Testis (tissue), 3 donors: ENCODE data around the gene RPS6KB1. TPM values are rescaled to one million over a fixed set of nuclear protein-coding genes. Genes with fewer than 3 reads are reported as not detected.
"Not testable (repeated sequence)": the region's sequence is repeated elsewhere in the genome, so short reads cannot be mapped to it uniquely, and the experiment has no call there.

Experiments used
- DNase-seq: peaks from one replicate; pipeline ENCODE4 v3.0.0-alpha.2; 2019
- H3K27ac ChIP-seq, 2 donors: fragments of 200-600 bp; sonication (generic); one replicate each; pipeline ENCODE4 v1.5.1; 2019
- H3K27me3 ChIP-seq: fragments of 200-600 bp; sonication (generic); one replicate; pipeline ENCODE4 v1.5.1; 2019
- H3K36me3 ChIP-seq: fragments of 200-600 bp; sonication (generic); one replicate; pipeline ENCODE4 v1.5.1; 2017; ENCODE audit warnings: low read depth; ENCODE audit errors: missing control alignments
- H3K4me1 ChIP-seq: fragments of 200-600 bp; sonication (generic); one replicate; pipeline ENCODE4 v1.5.1; 2019
- H3K4me3 ChIP-seq, 2 donors: fragments of 200-600 bp; sonication (generic); one replicate each; pipeline ENCODE4 v1.5.1; 2017 to 2019
- H3K9me3 ChIP-seq: fragments of 200-600 bp; sonication (generic); one replicate; pipeline ENCODE4 v1.5.1; 2017
- CTCF ChIP-seq, 3 experiments: fragments of 450-650 bp in 2 of 3; fragments of 200-600 bp in 1 of 3; sonication (generic) in 1 of 3; IDR thresholded peaks; one replicate each; pipeline ENCODE4 v1.5.1; 2016 to 2019; ENCODE audit warnings: antibody characterized with exemption in 3 of 3, mild to moderate bottlenecking in 2 of 3, moderate library complexity in 1 of 3
- POLR2A ChIP-seq: fragments of 450-650 bp; IDR thresholded peaks from one replicate; pipeline ENCODE4 v1.6.1; 2017; ENCODE audit warnings: antibody characterized with exemption, mild to moderate bottlenecking, moderate library complexity
- WGBS, 2 donors: methylation state at CpG; one replicate each; pipeline ENCODE4 v1.1.5; 2018; 5-methylcytosine and 5-hydroxymethylcytosine counted together
- intact Hi-C: fragments of 100-400 bp; cut with DNase I; formaldehyde crosslinking; loops from one replicate; pipeline ENCODE4 v1.15.1; 2023; ENCODE audit warnings: low total_unique reads
- polyA plus RNA-seq: library from polyadenylated mRNA; stranded (reverse); fragments of 350-450 nt; fragmentation: Illumina TruSeq; extraction: RNeasy Lipid Tissue Mini Kit (QIAGEN cat#74804); gene quantifications from one replicate; pipeline ENCODE4 v1.2.3, GENCODE V29; 2014; ENCODE audit warnings: low read depth, low replicate concordance; ENCODE audit not compliant: insufficient read depth
- total RNA-seq, 2 donors: library from RNA; depleted of rRNA; stranded (reverse); fragments of >200 nt; gene quantifications; one replicate each; pipeline ENCODE4 v1.2.3, GENCODE V29; 2016

RPS6KB1 gene
- total and polyA plus RNA-seq, 3 donors from 2014 or later = 13.3 to 46.1 (median 44.5) TPM

- DNase-seq = no peak
- no peaks in the 10 kb centered on the region for H3K4me1 ChIP-seq
- no peak for TF ChIP-seq CTCF (IDR thresholded peaks at IDR 0.05)
- no peak for TF ChIP-seq POLR2A
- no peaks in the 10 kb centered on the region for H3K9me3 ChIP-seq
- H3K27me3 ChIP-seq = no peaks in the 10 kb centered on the region
- H3K4me3 ChIP-seq = no peak overlapping the region
- no peaks in the 10 kb centered on the region for H3K36me3 ChIP-seq
- H3K27ac ChIP-seq = no peak overlapping the region
- WGBS, 2 donors = 89 to 92% methylated on average over 3 of the region's 3 CpGs
- intact Hi-C loops = no loop called here
Observed at GRCh38 chr17:59907467-59907866, 14.5 kb downstream of the RPS6KB1 start.

- Histone ChIP-seq H3K4me1 (no peaks in the 10 kb centered on the region), H3K9me3 (no peaks in the 10 kb centered on the region), H3K4me3 (no peak overlapping the region), H3K36me3 (no peaks in the 10 kb centered on the region), H3K27ac (no peak overlapping the region), H3K27me3 (no peaks in the 10 kb centered on the region)
- TF ChIP-seq POLR2A (no peak), CTCF (IDR thresholded peaks at IDR 0.05) (peak; percentile 56 to 80 (median 66))
- intact Hi-C loops = no loop called here
- 76 to 81% methylated on average over 1 of the region's 1 CpG for WGBS, 2 donors
- DNase-seq = peak; percentile 22
Observed at GRCh38 chr17:59914274-59914854, 21.4 kb downstream of the RPS6KB1 start.

- Histone ChIP-seq H3K4me3 (no peak overlapping the region), H3K27me3 (no peaks in the 10 kb centered on the region), H3K36me3 (no peaks in the 10 kb centered on the region), H3K9me3 (no peaks in the 10 kb centered on the region), H3K4me1 (no peaks in the 10 kb centered on the region), H3K27ac (no peak overlapping the region)
- no peak for DNase-seq
- TF ChIP-seq CTCF (IDR thresholded peaks at IDR 0.05) (no peak), POLR2A (no peak)
- intact Hi-C loops = no loop called here
Observed at GRCh38 chr17:59916446-59916845, 23.5 kb downstream of the RPS6KB1 start.

- H3K4me3 ChIP-seq, H3K9me3 ChIP-seq, H3K36me3 ChIP-seq, DNase-seq, H3K27ac ChIP-seq, H3K4me1 ChIP-seq, H3K27me3 ChIP-seq, intact Hi-C loops: not testable (repeated sequence)
- 94 to 95% methylated on average over 5 of the region's 5 CpGs for WGBS, 2 donors
Observed at GRCh38 chr17:59920637-59921036, 27.7 kb downstream of the RPS6KB1 start.

- WGBS, 2 donors = 94 to 96% methylated on average over 2 of the region's 2 CpGs
- H3K4me3 ChIP-seq, DNase-seq, H3K4me1 ChIP-seq, H3K9me3 ChIP-seq, intact Hi-C loops, H3K27me3 ChIP-seq, H3K36me3 ChIP-seq, H3K27ac ChIP-seq: not testable (repeated sequence)
Observed at GRCh38 chr17:59930121-59930520, 37.2 kb downstream of the RPS6KB1 start.

- H3K27me3 ChIP-seq, H3K27ac ChIP-seq, H3K4me3 ChIP-seq, intact Hi-C loops, H3K9me3 ChIP-seq, H3K4me1 ChIP-seq, H3K36me3 ChIP-seq: not testable (repeated sequence)
- peak; percentile 67 for DNase-seq
- 34 to 40% methylated on average over 3 of the region's 3 CpGs for WGBS, 2 donors
Observed at GRCh38 chr17:59930768-59931167, 37.8 kb downstream of the RPS6KB1 start.

GRCh38 chr17:59933317-59933716 lies 40.4 kb downstream of the RPS6KB1 start:
- H3K27me3 ChIP-seq, H3K4me1 ChIP-seq, H3K9me3 ChIP-seq, H3K27ac ChIP-seq, intact Hi-C loops, H3K36me3 ChIP-seq, DNase-seq, H3K4me3 ChIP-seq: not testable (repeated sequence)
- 91 to 98% methylated on average over 1 of the region's 1 CpG for WGBS, 2 donors

GRCh38 chr17:59940697-59941096 lies 47.8 kb downstream of the RPS6KB1 start:
- H3K27me3 ChIP-seq, H3K9me3 ChIP-seq, H3K4me1 ChIP-seq, intact Hi-C loops, DNase-seq, H3K27ac ChIP-seq, H3K36me3 ChIP-seq, H3K4me3 ChIP-seq: not testable (repeated sequence)
- WGBS, 2 donors = 78 to 88% methylated on average over 3 of the region's 3 CpGs
